ENCODE measurements around the gene KRTAP5-5.
"Not testable (repeated sequence)": the region's sequence is repeated elsewhere in the genome, so short reads cannot be mapped to it uniquely, and the experiment has no call there.

The KRTAP5-5 gene

GRCh38 chr11:1652771-1653540, 23.4 kb downstream of the KRTAP5-5 start:
- Histone ChIP-seq H3K4me3 (ENCODE audit: low read length) (peak overlapping the region; percentile 25), H3K4me1 (ENCODE audit: control insufficient read depth, low read depth, low read length) (no peaks in the 10 kb centered on the region), H3K27ac (ENCODE audit: low read length) (no peak overlapping the region), H3K9ac (ENCODE audit: low read length) (no peak overlapping the region), H3K9me3 (ENCODE audit: control insufficient read depth, low read depth, low read length) (no peaks in the 10 kb centered on the region), H3K27me3 (ENCODE audit: control insufficient read depth, insufficient read depth, low read length) (peaks cover 14% of the 10 kb centered on the region), H3K36me3 (ENCODE audit: control insufficient read depth, low read depth, low read length) (no peaks in the 10 kb centered on the region)

GRCh38 chr11:1653541-1654387, 24.2 kb downstream of the KRTAP5-5 start:
- no peak overlapping the region for H3K27ac ChIP-seq (ENCODE audit: low read length)
- no peak overlapping the region for H3K4me3 ChIP-seq (ENCODE audit: low read length)
- peaks cover 14% of the 10 kb centered on the region for H3K27me3 ChIP-seq (ENCODE audit: control insufficient read depth, insufficient read depth, low read length)
- H3K36me3 ChIP-seq (ENCODE audit: control insufficient read depth, low read depth, low read length) = no peaks in the 10 kb centered on the region
- H3K9ac ChIP-seq (ENCODE audit: low read length) = no peak overlapping the region
- no peaks in the 10 kb centered on the region for H3K4me1 ChIP-seq (ENCODE audit: control insufficient read depth, low read depth, low read length)
- H3K9me3 ChIP-seq (ENCODE audit: control insufficient read depth, low read depth, low read length) = no peaks in the 10 kb centered on the region

GRCh38 chr11:1654388-1655167, 25.0 kb downstream of the KRTAP5-5 start:
- Histone ChIP-seq H3K36me3 (ENCODE audit: control insufficient read depth, low read depth, low read length) (no peaks in the 10 kb centered on the region), H3K4me3 (ENCODE audit: low read length) (no peak overlapping the region), H3K9ac (ENCODE audit: low read length) (no peak overlapping the region), H3K4me1 (ENCODE audit: control insufficient read depth, low read depth, low read length) (no peaks in the 10 kb centered on the region), H3K9me3 (ENCODE audit: control insufficient read depth, low read depth, low read length) (no peaks in the 10 kb centered on the region), H3K27ac (ENCODE audit: low read length) (no peak overlapping the region), H3K27me3 (ENCODE audit: control insufficient read depth, insufficient read depth, low read length) (peaks cover 14% of the 10 kb centered on the region)

GRCh38 chr11:1655168-1656060, 25.8 kb downstream of the KRTAP5-5 start:
- H3K27me3 ChIP-seq (ENCODE audit: control insufficient read depth, insufficient read depth, low read length) = peaks cover 14% of the 10 kb centered on the region
- no peak overlapping the region for H3K4me3 ChIP-seq (ENCODE audit: low read length)
- H3K36me3 ChIP-seq (ENCODE audit: control insufficient read depth, low read depth, low read length) = no peaks in the 10 kb centered on the region
- H3K27ac ChIP-seq (ENCODE audit: low read length) = no peak overlapping the region
- H3K9ac ChIP-seq (ENCODE audit: low read length) = no peak overlapping the region
- no peaks in the 10 kb centered on the region for H3K4me1 ChIP-seq (ENCODE audit: control insufficient read depth, low read depth, low read length)
- no peaks in the 10 kb centered on the region for H3K9me3 ChIP-seq (ENCODE audit: control insufficient read depth, low read depth, low read length)

GRCh38 chr11:1656061-1656441, 26.5 kb downstream of the KRTAP5-5 start:
- Histone ChIP-seq H3K4me1 (ENCODE audit: control insufficient read depth, low read depth, low read length) (no peaks in the 10 kb centered on the region), H3K27ac (ENCODE audit: low read length) (no peak overlapping the region), H3K4me3 (ENCODE audit: low read length) (no peak overlapping the region), H3K9me3 (ENCODE audit: control insufficient read depth, low read depth, low read length) (no peaks in the 10 kb centered on the region), H3K9ac (ENCODE audit: low read length) (no peak overlapping the region), H3K36me3 (ENCODE audit: control insufficient read depth, low read depth, low read length) (no peaks in the 10 kb centered on the region), H3K27me3 (ENCODE audit: control insufficient read depth, insufficient read depth, low read length) (peaks cover 14% of the 10 kb centered on the region)

- no peak overlapping the region for H3K9ac ChIP-seq (ENCODE audit: low read length)
- H3K9me3 ChIP-seq (ENCODE audit: control insufficient read depth, low read depth, low read length) = no peaks in the 10 kb centered on the region
- H3K27ac ChIP-seq (ENCODE audit: low read length) = no peak overlapping the region
- peaks cover 14% of the 10 kb centered on the region for H3K27me3 ChIP-seq (ENCODE audit: control insufficient read depth, insufficient read depth, low read length)
- H3K36me3 ChIP-seq (ENCODE audit: control insufficient read depth, low read depth, low read length) = no peaks in the 10 kb centered on the region
- H3K4me1 ChIP-seq (ENCODE audit: control insufficient read depth, low read depth, low read length) = no peaks in the 10 kb centered on the region
- H3K4me3 ChIP-seq (ENCODE audit: low read length) = no peak overlapping the region
Observed at GRCh38 chr11:1656670-1657069, 27.1 kb downstream of the KRTAP5-5 start.

GRCh38 chr11:1659506-1659905, 29.9 kb downstream of the KRTAP5-5 start:
- Histone ChIP-seq H3K27me3 (ENCODE audit: control insufficient read depth, insufficient read depth, low read length) (peaks cover 2% of the 10 kb centered on the region), H3K4me1 (ENCODE audit: control insufficient read depth, low read depth, low read length) (no peaks in the 10 kb centered on the region), H3K9ac (ENCODE audit: low read length) (no peak overlapping the region), H3K27ac (ENCODE audit: low read length) (no peak overlapping the region), H3K4me3 (ENCODE audit: low read length) (no peak overlapping the region), H3K36me3 (ENCODE audit: control insufficient read depth, low read depth, low read length) (no peaks in the 10 kb centered on the region), H3K9me3 (ENCODE audit: control insufficient read depth, low read depth, low read length) (no peaks in the 10 kb centered on the region)

- H3K27ac ChIP-seq (ENCODE audit: low read length) = no peak overlapping the region
- H3K9me3 ChIP-seq (ENCODE audit: control insufficient read depth, low read depth, low read length) = no peaks in the 10 kb centered on the region
- no peak overlapping the region for H3K4me3 ChIP-seq (ENCODE audit: low read length)
- H3K36me3 ChIP-seq (ENCODE audit: control insufficient read depth, low read depth, low read length) = no peaks in the 10 kb centered on the region
- H3K27me3 ChIP-seq (ENCODE audit: control insufficient read depth, insufficient read depth, low read length) = no peaks in the 10 kb centered on the region
- no peak overlapping the region for H3K9ac ChIP-seq (ENCODE audit: low read length)
- no peaks in the 10 kb centered on the region for H3K4me1 ChIP-seq (ENCODE audit: control insufficient read depth, low read depth, low read length)
Observed at GRCh38 chr11:1660111-1660867, 30.7 kb downstream of the KRTAP5-5 start.

- not testable (repeated sequence) for H3K9ac ChIP-seq (ENCODE audit: low read length); H3K27me3 ChIP-seq (ENCODE audit: control insufficient read depth, insufficient read depth, low read length); H3K9me3 ChIP-seq (ENCODE audit: control insufficient read depth, low read depth, low read length); H3K4me3 ChIP-seq (ENCODE audit: low read length); H3K36me3 ChIP-seq (ENCODE audit: control insufficient read depth, low read depth, low read length); H3K27ac ChIP-seq (ENCODE audit: low read length); H3K4me1 ChIP-seq (ENCODE audit: control insufficient read depth, low read depth, low read length)
Observed at GRCh38 chr11:1661454-1662269, 32.1 kb downstream of the KRTAP5-5 start.

Measured in iPS-18a (cell line).